ENCODE measurements around the gene CLASP1. TPM values are rescaled to one million over a fixed set of nuclear protein-coding genes. Genes with fewer than 3 reads are reported as not detected.

Gene CLASP1
- total RNA-seq, 3 donors from 2014 or later, result 30.0 to 64.6 (median 35.1) TPM

DNA sequence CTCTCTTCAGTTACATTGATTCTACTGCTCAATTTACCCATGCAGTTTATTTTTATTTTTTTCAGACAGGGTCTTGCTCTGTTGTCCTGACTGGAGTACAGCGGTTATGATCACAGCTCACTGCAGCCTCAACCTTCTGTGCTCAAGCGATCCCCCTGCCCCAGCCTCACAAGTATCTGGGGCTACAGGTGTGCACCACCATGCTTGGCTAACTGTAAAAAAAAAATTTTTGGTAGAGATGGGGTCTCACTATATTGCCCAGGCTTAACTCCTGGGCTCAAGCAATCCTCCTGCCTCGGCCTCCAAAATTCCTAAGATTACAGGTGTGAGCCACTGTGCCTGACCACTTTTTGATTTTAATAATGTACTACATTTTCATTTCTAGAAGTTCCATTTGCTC lies 212.3 kb downstream of the CLASP1 start:
- DNase-seq (no peak), ATAC-seq (no peak)
- TF ChIP-seq, protein P1, sequence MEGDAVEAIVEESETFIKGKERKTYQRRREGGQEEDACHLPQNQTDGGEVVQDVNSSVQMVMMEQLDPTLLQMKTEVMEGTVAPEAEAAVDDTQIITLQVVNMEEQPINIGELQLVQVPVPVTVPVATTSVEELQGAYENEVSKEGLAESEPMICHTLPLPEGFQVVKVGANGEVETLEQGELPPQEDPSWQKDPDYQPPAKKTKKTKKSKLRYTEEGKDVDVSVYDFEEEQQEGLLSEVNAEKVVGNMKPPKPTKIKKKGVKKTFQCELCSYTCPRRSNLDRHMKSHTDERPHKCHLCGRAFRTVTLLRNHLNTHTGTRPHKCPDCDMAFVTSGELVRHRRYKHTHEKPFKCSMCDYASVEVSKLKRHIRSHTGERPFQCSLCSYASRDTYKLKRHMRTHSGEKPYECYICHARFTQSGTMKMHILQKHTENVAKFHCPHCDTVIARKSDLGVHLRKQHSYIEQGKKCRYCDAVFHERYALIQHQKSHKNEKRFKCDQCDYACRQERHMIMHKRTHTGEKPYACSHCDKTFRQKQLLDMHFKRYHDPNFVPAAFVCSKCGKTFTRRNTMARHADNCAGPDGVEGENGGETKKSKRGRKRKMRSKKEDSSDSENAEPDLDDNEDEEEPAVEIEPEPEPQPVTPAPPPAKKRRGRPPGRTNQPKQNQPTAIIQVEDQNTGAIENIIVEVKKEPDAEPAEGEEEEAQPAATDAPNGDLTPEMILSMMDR (IDR thresholded peaks at IDR 0.05), result no peak
- Histone ChIP-seq H3K36me3 (ENCODE audit: low read depth) (no peaks in the 10 kb centered on the region), H3K4me1 (ENCODE audit: low read depth) (no peaks in the 10 kb centered on the region), H3K9me3 (no peaks in the 10 kb centered on the region), H3K4me3 (no peak overlapping the region)
- intact Hi-C loops (cut with DNase I, micrococcal nuclease), result no loop called here

DNA sequence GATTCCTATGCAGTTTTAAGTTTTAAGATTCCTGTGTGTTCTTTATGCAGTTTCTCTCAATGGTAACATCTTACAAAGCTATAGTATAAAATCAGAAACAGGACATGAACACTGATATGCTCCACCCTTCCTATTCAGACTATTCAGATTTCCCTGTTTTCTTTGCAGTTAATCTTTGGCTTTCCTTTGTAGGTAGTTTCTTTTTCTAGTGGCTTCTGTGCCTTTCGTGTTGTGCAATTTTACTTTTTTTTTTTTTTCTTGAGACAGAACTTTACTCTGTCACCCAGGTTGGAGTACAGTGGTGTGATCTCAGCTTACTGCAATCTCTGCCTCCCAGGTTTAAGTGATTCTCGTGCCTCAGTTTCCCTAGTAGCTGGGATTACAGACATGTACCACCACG lies 213.5 kb downstream of the CLASP1 start:
- Histone ChIP-seq H3K9me3 (no peaks in the 10 kb centered on the region), H3K4me1 (ENCODE audit: low read depth) (no peaks in the 10 kb centered on the region), H3K4me3 (no peak overlapping the region), H3K36me3 (ENCODE audit: low read depth) (no peaks in the 10 kb centered on the region)
- intact Hi-C loops (cut with DNase I, micrococcal nuclease), result no loop called here
- TF ChIP-seq, protein P1 (IDR thresholded peaks at IDR 0.05), result no peak
- no peak for DNase-seq
- no peak for ATAC-seq

DNA sequence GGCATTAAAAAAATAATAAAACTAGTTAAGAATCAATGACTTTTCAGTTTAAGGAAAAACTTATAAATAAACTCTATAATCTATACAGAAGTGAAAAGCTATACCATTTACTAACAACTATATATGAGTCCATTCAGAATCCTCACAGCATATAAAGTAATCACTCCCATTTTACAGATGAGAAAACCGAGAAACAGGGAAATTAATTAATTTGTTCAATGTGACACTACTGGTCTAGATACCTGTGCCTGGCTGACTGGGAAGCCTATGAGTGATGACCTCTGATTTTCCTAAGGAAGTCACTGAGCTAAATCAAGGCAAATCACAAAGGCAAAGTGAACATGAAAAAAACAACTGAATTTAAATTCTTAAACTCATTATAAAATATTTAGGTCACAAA lies 218.0 kb downstream of the CLASP1 start:
- no peaks in the 10 kb centered on the region for H3K36me3 ChIP-seq (ENCODE audit: low read depth)

DNA sequence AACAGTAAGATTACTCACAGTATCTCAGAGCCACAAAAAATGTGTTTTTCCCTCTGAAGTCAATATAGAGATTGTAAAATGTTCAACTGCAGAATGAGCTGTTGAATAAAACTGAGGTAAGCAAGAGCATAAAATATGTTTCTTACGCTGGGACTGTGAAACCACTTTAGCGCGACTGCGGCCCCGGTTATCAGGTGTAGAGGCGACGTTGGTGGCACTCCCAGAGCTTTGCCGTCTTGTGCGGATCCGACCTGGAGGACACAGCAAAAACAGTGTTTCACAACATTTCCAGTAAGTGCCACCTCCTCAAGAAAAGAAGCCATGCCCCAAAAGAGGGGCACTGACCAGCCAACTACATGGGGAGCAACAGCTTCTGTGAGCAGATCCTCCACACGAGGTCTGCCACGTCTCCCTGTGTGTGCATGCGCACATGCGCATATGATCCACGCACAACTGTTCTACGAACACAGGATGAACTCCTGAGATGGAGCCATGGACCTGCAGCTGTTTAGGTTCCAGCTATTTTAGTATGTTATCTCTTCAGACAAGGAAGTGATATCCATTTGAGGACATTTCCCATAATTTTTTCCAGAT lies 219.2 kb downstream of the CLASP1 start:
- TF ChIP-seq, protein P1 (IDR thresholded peaks at IDR 0.05), result no peak
- Histone ChIP-seq H3K4me3 (no peak overlapping the region), H3K9me3 (no peaks in the 10 kb centered on the region), H3K4me1 (ENCODE audit: low read depth) (no peaks in the 10 kb centered on the region), H3K36me3 (ENCODE audit: low read depth) (no peaks in the 10 kb centered on the region)
- intact Hi-C loops (cut with DNase I, micrococcal nuclease), result no loop called here
- no peak for ATAC-seq
- no peak for DNase-seq

More for the DNA sequence above, 218.0 kb downstream of the CLASP1 start:
- intact Hi-C loops (cut with DNase I, micrococcal nuclease), result no loop called here
- H3K9me3 ChIP-seq, result no peaks in the 10 kb centered on the region
- DNase-seq, result no peak
- no peak for ATAC-seq
- no peaks in the 10 kb centered on the region for H3K4me1 ChIP-seq (ENCODE audit: low read depth)
- H3K4me3 ChIP-seq, result no peak overlapping the region
- TF ChIP-seq, protein P1 (IDR thresholded peaks at IDR 0.05), result no peak

DNA sequence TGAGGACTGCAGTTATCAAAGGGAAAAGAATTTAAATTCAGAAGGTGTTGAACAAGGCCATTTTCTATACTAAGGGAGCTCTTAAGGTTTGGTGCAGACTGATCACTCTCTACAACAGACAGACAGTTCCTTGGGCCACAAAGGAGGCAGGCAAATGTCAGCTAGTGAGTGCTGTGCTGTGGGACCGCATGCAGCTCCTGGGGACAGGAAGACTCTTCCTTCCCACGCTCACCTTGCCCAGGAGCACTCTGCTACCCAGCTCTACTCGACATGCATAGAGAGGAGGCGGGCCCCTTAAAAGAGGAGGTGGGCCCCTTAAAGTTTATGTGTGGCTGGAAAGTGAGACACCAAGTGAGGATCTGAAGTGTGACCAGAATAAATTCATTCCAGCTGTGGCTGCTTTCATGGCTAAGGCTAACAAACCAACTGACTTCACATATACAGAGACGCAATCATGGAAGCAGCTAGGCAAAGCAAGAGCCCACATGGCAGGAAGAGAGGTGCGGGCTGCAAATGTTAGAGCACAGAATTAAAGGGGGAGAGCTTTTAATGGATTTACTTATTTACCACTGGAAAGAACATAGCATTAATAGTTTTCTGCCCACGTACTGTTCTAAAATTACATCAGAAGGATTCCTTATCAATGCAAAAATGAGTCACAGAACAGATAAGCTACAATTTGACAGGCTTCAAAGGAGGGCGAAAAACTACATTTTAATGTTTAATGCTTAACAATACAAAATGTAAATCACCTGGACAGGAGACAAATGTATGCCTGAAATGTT lies 220.0 kb downstream of the CLASP1 start:
- no peaks in the 10 kb centered on the region for H3K36me3 ChIP-seq (ENCODE audit: low read depth)
- no peaks in the 10 kb centered on the region for H3K4me1 ChIP-seq (ENCODE audit: low read depth)
- ATAC-seq, result no peak
- no peaks in the 10 kb centered on the region for H3K9me3 ChIP-seq
- intact Hi-C loops (cut with DNase I, micrococcal nuclease), result no loop called here
- no peak overlapping the region for H3K4me3 ChIP-seq
- DNase-seq, result no peak
- TF ChIP-seq, protein P1 (IDR thresholded peaks at IDR 0.05), result no peak
